Transverse colon (tissue), 4 donors: ENCODE measurements around the gene MAPK13. TPM values are rescaled to one million over a fixed set of nuclear protein-coding genes. Genes with fewer than 3 reads are reported as not detected.

Experiments
- DNase-seq: peaks from one replicate; pipeline ENCODE4 v3.0.0-alpha.2; 2019
- H3K27ac ChIP-seq, 4 donors: fragments of 200-600 bp; sonication (generic); 2 replicates each; pipeline ENCODE4 v1.5.1; 2016 to 2018; ENCODE audit warnings: inconsistent platforms in 4 of 4
- H3K27me3 ChIP-seq: fragments of 200-600 bp; sonication (generic); 2 replicates; pipeline ENCODE4 v1.5.1; 2017; ENCODE audit warnings: inconsistent platforms
- H3K36me3 ChIP-seq, 4 donors: fragments of 200-600 bp; sonication (generic); 2 replicates each; pipeline ENCODE4 v1.5.1; 2017 to 2019; ENCODE audit warnings: inconsistent platforms in 4 of 4
- H3K4me1 ChIP-seq, 4 donors: fragments of 200-600 bp; sonication (generic); 2 replicates each; pipeline ENCODE4 v1.5.1; 2017 to 2020; ENCODE audit warnings: inconsistent platforms in 4 of 4
- H3K4me3 ChIP-seq, 4 donors: fragments of 200-600 bp; sonication (generic); 1 replicate in 1 of 4; 2 replicates in 3 of 4; pipeline versions ENCODE4 v1.5.1 to v1.6.1; 2017 to 2019; ENCODE audit warnings: inconsistent platforms in 4 of 4
- H3K9me3 ChIP-seq, 2 donors: fragments of 200-600 bp; sonication (generic); 2 replicates each; pipeline ENCODE4 v1.5.1; 2017 to 2019; ENCODE audit warnings: inconsistent platforms in 2 of 2
- CTCF ChIP-seq, 5 experiments: fragments of 200-600 bp in 3 of 5; fragments of 450-650 bp in 2 of 5; sonication (generic) in 3 of 5; IDR thresholded peaks; 1 replicate in 2 of 5; 2 replicates in 3 of 5; pipeline ENCODE4 v1.5.1; 2016 to 2017; ENCODE audit warnings: antibody characterized with exemption in 5 of 5, inconsistent platforms in 3 of 5, mild to moderate bottlenecking in 2 of 5, moderate library complexity in 1 of 5
- EP300 ChIP-seq: sonication (generic); formaldehyde crosslinking; IDR thresholded peaks from one replicate; pipeline ENCODE4 v1.6.1; 2017; ENCODE audit warnings: antibody characterized with exemption, low read depth
- POLR2A ChIP-seq: fragments of 450-650 bp; IDR thresholded peaks from one replicate; pipeline ENCODE4 v1.6.1; 2016; ENCODE audit warnings: antibody characterized with exemption, mild to moderate bottlenecking, moderate library complexity
- POLR2AphosphoS5 ChIP-seq, 3 donors: sonication (generic); formaldehyde crosslinking; IDR thresholded peaks; one replicate each; pipeline ENCODE4 v1.6.1; 2016; ENCODE audit warnings: antibody characterized with exemption in 3 of 3
- WGBS, 2 donors: methylation state at CpG; one replicate each; pipeline ENCODE4 v1.1.5; 2018; ENCODE audit warnings: low coverage in 1 of 2; 5-methylcytosine and 5-hydroxymethylcytosine counted together
- in situ Hi-C, 4 donors: fragments of 200-750 bp; cut with MboI; loops; one replicate each; pipeline versions ENCODE4 v1.15.0 to v1.15.1; 2017; ENCODE audit warnings: low sequenced_read_pairs in 3 of 4, low pct_ligation_motif_present in 1 of 4, low pct_unique_long_range_greater_than_20kb in 1 of 4
- intact Hi-C: fragments of 100-400 bp; cut with DNase I; formaldehyde crosslinking; loops from one replicate; pipeline ENCODE4 v1.15.1; 2023; ENCODE audit warnings: low total_unique reads
- total RNA-seq, 4 donors: library from RNA; depleted of rRNA; stranded (reverse); fragments of >200 nt; gene quantifications; one replicate each; pipeline ENCODE4 v1.1.0, GENCODE V29; 2016

The MAPK13 gene
- total RNA-seq, 4 donors from 2014 or later = 67.7 to 200 (median 146) TPM

- no peaks in the 10 kb centered on the region for H3K9me3 ChIP-seq
Measured at GRCh38 chr6:36136034-36136433, 5.7 kb downstream of the MAPK13 start.

DNA sequence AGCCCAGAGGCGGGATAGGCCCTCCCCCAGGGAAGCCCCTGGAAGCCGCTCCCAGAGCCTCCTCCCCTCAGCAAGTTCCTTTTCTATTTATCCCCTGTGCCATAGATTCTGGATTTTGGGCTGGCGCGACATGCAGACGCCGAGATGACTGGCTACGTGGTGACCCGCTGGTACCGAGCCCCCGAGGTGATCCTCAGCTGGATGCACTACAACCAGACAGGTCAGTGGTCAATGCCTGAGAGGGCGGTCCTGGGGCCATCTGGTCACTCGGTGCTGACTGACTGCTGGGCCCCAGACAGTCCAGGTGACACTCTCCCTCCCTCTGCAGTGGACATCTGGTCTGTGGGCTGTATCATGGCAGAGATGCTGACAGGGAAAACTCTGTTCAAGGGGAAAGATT, 6.2 kb downstream of the MAPK13 start:
- no peaks in the 10 kb centered on the region for H3K27me3 ChIP-seq
- H3K4me3 ChIP-seq = no peak overlapping the region
- peaks cover 0 to 30% (median 3%) of the 10 kb centered on the region in 4 donors for H3K36me3 ChIP-seq
- intact Hi-C loops (no loop called here), in situ Hi-C loops (loop anchor here in 3 of 4 donors (10.0 kb wide), 2 partner anchors 48 to 68 kb away; no protein-coding TSS in a partner anchor)
- TF ChIP-seq CTCF (IDR thresholded peaks at IDR 0.05) = no peak
- no peak for TF ChIP-seq EP300
- TF ChIP-seq POLR2AphosphoS5 (IDR thresholded peaks at IDR 0.05) = no peak
- TF ChIP-seq POLR2A = no peak
- no peaks in the 10 kb centered on the region for H3K9me3 ChIP-seq
- no peak overlapping the region for H3K27ac ChIP-seq
- 97% methylated on average over 12 of the region's 12 CpGs; no CpG with 5 or more reads in 1 of the 2 donors for WGBS, 2 donors
- peaks cover 9 to 16% (median 13%) of the 10 kb centered on the region in 4 donors for H3K4me1 ChIP-seq
- DNase-seq = no peak

More at GRCh38 chr6:36136034-36136433, 5.7 kb downstream of the MAPK13 start:
- intact Hi-C loops (no loop called here), in situ Hi-C loops (loop anchor here in 3 of 4 donors (10.0 kb wide), 2 partner anchors 49 to 69 kb away; no protein-coding TSS in a partner anchor)
- H3K27me3 ChIP-seq = peaks cover under 1% of the 10 kb centered on the region
- no peak for TF ChIP-seq POLR2AphosphoS5 (IDR thresholded peaks at IDR 0.05)
- no peak for TF ChIP-seq CTCF (IDR thresholded peaks at IDR 0.05)
- no peak for TF ChIP-seq EP300
- no peak for TF ChIP-seq POLR2A
- peaks cover 0 to 30% (median 3%) of the 10 kb centered on the region in 4 donors for H3K36me3 ChIP-seq
- WGBS, 2 donors = 63% methylated on average over 2 of the region's 2 CpGs; no CpG with 5 or more reads in 1 of the 2 donors
- H3K27ac ChIP-seq = no peak overlapping the region
- no peak for DNase-seq
- H3K4me1 ChIP-seq = peaks cover 9 to 19% (median 17%) of the 10 kb centered on the region in 4 donors
- H3K4me3 ChIP-seq = no peak overlapping the region

GRCh38 chr6:36138667-36139066, 8.4 kb downstream of the MAPK13 start:
- TF ChIP-seq POLR2AphosphoS5 (IDR thresholded peaks at IDR 0.05) (no peak), CTCF (IDR thresholded peaks at IDR 0.05) (no peak), EP300 (no peak), POLR2A (no peak)
- in situ Hi-C loops (loop anchor here in 3 of 4 donors (10.0 kb wide), 2 partner anchors 46 to 66 kb away; no protein-coding TSS in a partner anchor), intact Hi-C loops (no loop called here)
- DNase-seq = no peak
- Histone ChIP-seq H3K27ac (no peak overlapping the region), H3K4me1 (no peaks in the 10 kb centered on the region), H3K27me3 (no peaks in the 10 kb centered on the region), H3K4me3 (no peak overlapping the region), H3K36me3 (peaks cover 0 to 30% (median 3%) of the 10 kb centered on the region in 4 donors), H3K9me3 (no peaks in the 10 kb centered on the region)
- WGBS, 2 donors = 91% methylated on average over 15 of the region's 15 CpGs; no CpG with 5 or more reads in 1 of the 2 donors

DNA sequence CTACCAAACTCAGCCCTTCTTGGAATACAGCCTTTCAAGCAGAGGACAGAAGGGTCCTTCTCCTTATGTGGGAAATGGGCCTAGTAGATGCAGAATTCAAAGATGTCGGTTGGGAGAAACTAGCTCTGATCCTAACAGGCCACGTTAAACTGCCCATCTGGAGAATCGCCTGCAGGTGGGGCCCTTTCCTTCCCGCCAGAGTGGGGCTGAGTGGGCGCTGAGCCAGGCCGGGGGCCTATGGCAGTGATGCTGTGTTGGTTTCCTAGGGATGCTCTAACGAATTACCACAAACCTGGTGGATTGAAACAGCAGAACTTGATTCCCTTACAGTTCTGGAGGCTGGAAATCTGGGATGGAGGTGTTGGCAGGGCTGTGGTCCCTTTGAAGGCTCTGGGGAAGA, 9.1 kb downstream of the MAPK13 start:
- no peak for DNase-seq
- Histone ChIP-seq H3K4me3 (no peak overlapping the region), H3K36me3 (peaks cover 0 to 30% (median 3%) of the 10 kb centered on the region in 4 donors), H3K9me3 (no peaks in the 10 kb centered on the region), H3K4me1 (no peaks in the 10 kb centered on the region), H3K27ac (no peak overlapping the region), H3K27me3 (no peaks in the 10 kb centered on the region)
- 60% methylated on average over 6 of the region's 7 CpGs; no CpG with 5 or more reads in 1 of the 2 donors for WGBS, 2 donors
- intact Hi-C loops = no loop called here
- TF ChIP-seq CTCF (IDR thresholded peaks at IDR 0.05) (no peak), POLR2A (no peak), POLR2AphosphoS5 (IDR thresholded peaks at IDR 0.05) (no peak), EP300 (no peak)
- in situ Hi-C loops = loop anchor here in 3 of 4 donors (10.0 kb wide), 2 partner anchors 45 to 65 kb away; no protein-coding TSS in a partner anchor
